Measurements from ENCODE around the gene ANKIB1.
"Not testable (repeated sequence)": the region's sequence is repeated elsewhere in the genome, so short reads cannot be mapped to it uniquely, and the experiment has no call there.

ANKIB1 gene, protein sequence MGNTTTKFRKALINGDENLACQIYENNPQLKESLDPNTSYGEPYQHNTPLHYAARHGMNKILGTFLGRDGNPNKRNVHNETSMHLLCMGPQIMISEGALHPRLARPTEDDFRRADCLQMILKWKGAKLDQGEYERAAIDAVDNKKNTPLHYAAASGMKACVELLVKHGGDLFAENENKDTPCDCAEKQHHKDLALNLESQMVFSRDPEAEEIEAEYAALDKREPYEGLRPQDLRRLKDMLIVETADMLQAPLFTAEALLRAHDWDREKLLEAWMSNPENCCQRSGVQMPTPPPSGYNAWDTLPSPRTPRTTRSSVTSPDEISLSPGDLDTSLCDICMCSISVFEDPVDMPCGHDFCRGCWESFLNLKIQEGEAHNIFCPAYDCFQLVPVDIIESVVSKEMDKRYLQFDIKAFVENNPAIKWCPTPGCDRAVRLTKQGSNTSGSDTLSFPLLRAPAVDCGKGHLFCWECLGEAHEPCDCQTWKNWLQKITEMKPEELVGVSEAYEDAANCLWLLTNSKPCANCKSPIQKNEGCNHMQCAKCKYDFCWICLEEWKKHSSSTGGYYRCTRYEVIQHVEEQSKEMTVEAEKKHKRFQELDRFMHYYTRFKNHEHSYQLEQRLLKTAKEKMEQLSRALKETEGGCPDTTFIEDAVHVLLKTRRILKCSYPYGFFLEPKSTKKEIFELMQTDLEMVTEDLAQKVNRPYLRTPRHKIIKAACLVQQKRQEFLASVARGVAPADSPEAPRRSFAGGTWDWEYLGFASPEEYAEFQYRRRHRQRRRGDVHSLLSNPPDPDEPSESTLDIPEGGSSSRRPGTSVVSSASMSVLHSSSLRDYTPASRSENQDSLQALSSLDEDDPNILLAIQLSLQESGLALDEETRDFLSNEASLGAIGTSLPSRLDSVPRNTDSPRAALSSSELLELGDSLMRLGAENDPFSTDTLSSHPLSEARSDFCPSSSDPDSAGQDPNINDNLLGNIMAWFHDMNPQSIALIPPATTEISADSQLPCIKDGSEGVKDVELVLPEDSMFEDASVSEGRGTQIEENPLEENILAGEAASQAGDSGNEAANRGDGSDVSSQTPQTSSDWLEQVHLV

GRCh38 chr7:92245487-92246359 lies at the start of gene ANKIB1, which contains the start of gene KRIT1:
Gene ANKIB1, plus strand, starts transcription at chr7:92245974. Its CDS starts 49,005 bp downstream, at chr7:92294979.
Gene KRIT1, minus strand, starts transcription at chr7:92245914. Its CDS starts 3,779 bp downstream, at chr7:92242135.
- peak; percentile 96 for DNase-seq

DNA sequence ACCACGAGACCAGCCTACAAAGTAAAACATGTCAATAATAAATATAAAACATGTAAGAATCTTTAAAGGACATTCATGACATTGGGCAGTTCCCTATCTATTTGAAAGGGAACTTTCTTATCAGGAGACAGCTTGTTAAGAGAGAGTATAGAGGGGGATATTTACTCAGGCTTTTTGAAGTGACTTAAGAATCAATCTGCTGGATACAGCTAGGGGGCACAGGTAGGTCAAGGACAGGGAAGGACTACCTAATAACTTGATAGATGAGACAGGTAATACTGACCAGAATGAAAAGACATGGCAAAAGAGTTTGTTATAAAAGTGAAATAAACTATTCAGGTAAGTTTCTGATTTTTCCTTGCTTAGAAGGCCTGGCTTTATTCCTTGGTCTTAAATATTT lies 45.0 kb upstream of the ANKIB1 start:
- DNase-seq: no peak

GRCh38 chr7:92205987-92206386 lies 39.8 kb upstream of the ANKIB1 start:
- peak; percentile 50 for DNase-seq

GRCh38 chr7:92206672-92207071 lies 39.1 kb upstream of the ANKIB1 start:
- no peak for DNase-seq

GRCh38 chr7:92221766-92222165 lies 24.0 kb upstream of the ANKIB1 start:
- no peak for DNase-seq

GRCh38 chr7:92226981-92227380 lies 18.8 kb upstream of the ANKIB1 start:
- DNase-seq: no peak

DNA sequence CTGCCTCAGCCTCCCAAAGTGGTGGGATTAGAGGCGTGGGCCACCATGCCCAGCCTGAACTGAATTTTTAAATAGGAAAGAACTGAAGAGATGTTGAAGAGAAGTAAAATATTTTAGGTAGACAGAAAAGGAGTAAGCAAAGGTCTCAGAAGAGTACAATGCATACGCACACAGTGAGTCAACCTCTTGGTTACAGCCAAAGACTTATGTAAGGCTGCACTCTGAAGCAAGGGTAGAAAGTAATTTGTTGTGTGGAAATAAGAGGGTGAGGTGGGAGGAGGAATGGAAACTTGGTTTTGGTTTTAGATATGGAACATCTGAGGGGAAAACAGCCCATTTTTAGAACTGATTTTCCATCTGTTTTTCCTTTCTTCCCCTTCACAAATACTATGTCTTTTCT lies 17.7 kb upstream of the ANKIB1 start:
- DNase-seq: no peak

DNA sequence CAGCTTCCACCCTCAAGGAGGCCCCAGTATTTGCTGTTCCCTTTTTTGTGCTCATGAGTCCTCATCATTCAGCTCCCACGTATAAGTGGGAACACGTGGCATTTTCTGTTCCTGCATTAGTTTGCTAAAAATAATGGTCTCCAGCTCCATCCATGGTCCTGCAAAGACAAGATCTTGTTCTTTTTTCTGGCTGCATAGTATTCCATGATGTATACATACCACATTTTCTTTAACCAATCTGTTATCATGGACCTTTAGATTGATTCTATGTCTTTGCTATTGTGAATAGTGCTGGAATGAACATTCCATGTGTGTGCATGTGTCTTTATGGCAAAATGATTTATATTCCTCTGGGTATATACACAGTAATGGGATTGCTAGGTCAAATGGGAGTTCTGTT lies 17.0 kb upstream of the ANKIB1 start:
- no peak for DNase-seq

DNA sequence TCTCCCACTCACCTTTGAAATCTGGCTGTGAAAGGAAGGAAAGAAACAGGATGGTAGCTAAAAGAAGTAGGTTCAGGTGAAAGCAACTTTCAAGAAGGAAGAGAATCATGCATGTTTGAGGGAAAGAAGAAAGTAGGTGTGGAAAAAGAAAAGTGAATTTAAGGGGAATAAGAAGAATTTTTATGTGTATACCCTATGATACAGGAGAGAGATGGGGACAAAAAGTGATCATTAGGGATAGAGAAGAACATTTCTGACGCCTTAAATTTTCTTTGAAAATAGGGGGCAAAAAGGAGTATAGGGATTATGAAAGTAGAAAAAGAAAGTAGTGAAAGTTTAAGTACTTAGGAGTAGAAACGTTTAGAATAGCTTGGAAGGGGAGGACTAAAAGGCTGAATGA lies 15.2 kb upstream of the ANKIB1 start:
- DNase-seq: no peak

DNA sequence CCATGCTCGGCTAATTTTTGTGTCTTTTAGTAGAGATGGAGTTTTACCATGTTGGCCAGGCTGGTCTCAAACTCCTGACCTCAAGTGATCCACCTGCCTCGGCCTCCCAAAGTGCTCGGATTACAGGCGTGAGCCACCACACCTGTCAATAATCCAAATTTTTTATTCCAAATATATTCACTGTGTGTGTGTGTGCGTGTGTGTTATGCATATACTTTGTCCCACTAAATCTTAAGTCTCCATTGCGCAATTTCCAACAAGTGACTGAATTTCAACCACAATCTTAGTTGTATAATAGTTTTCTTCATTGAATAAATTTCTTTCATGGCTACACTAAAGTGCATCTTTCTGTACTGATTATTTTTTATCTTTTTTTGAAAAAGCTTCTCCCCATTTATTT lies 2.8 kb upstream of the ANKIB1 start:
- DNase-seq: no peak

DNA sequence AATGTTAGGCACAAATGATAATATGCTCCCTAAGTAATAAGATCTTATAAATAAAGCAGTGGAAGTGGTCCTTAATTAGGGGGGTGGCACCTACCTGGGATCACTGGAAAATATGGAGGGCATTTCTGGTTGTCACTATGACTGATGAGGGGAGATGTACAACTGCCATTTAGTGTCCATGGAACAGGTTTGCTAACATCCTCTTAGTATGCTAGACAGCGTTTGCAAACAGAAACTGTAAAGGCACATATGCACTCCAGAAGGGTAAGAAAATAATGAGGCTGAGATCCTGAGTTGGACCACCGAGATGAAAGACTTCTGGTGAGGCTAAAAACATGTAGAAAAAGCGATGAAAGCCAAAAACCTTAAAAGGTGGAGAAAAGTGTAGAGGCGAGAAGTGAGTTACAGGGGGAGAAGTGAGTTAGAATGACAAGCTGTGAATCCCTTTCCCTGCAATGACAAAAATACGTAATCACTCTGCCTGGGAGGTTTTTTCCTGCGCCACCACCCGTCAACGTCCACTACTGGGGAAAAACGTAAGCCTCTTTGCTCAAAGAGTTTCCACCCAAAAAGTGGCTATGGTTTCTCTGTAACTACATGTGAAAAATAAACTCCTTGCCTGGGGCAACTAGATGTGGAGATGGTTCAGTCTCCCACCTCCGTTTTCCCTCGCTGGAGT lies 827 bp upstream of the ANKIB1 start:
- DNase-seq: no peak

- DNase-seq: peak; percentile 68
Measured at GRCh38 chr7:92246360-92247101, 757 bp downstream of the ANKIB1 start.

GRCh38 chr7:92250603-92251002 lies 4.8 kb downstream of the ANKIB1 start:
- no peak for DNase-seq

DNA sequence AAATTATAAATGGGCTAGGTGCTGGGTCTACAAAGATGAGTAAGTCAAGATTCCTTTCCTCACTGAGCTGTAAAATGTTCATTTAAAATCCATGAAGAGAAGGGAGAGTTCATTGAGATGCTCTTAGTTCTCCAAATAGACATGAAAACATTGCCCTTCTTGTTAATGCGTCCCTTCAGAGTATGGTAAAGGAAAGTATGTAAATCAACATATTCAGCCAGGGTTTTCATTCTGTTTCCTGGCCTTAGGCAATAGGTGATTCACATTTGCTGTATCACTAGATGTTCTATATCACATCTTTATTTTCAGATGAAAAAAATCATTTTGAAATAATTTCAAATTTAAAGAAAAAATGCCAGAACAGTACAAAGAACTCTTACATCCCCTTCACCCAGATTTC lies 5.4 kb downstream of the ANKIB1 start:
- DNase-seq: no peak

DNA sequence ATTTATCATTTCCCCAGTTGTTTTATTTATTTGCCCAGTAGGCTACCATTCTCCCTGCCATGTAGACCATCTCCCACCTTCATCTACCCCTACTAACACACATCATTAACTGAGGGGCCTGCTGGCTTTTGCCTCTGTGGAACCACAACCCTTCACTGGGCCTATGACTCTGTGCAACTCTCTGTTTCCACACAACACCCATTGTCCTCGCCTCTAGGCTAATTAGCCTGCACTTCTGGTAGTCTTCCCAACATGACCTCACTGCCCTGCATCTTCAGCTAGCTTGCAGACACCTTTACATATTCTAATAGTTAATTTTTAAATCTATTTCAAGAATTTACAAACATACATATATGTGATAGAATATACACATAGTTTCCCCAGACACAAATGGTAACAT lies 7.5 kb downstream of the ANKIB1 start:
- DNase-seq: no peak

- DNase-seq: not testable (repeated sequence)
Measured at GRCh38 chr7:92254800-92255199, 9.0 kb downstream of the ANKIB1 start.

DNA sequence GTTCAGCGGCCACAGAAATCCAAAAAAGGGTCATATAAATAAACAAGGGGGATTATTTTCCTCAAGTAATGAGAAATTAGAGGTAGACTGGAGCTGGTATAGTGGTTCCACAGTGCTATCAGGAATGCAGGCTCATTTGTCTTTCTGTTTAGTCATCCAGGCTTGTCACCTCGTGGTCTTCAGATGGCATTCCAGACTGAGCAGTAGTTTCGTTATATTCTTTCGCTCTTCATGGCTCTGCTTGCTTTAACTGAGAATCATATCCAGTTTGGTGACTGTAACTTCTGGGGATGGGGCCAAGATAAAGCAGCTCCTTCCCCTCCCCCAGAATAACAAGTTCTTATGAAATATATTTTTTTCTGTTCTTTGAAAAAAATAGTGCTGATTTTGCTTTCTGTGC lies 9.5 kb downstream of the ANKIB1 start:
- no peak for DNase-seq

GRCh38 chr7:92259062-92259461 lies 13.3 kb downstream of the ANKIB1 start:
- no peak for DNase-seq

- DNase-seq: no peak
Measured at GRCh38 chr7:92259610-92260247, 14.0 kb downstream of the ANKIB1 start.

DNA sequence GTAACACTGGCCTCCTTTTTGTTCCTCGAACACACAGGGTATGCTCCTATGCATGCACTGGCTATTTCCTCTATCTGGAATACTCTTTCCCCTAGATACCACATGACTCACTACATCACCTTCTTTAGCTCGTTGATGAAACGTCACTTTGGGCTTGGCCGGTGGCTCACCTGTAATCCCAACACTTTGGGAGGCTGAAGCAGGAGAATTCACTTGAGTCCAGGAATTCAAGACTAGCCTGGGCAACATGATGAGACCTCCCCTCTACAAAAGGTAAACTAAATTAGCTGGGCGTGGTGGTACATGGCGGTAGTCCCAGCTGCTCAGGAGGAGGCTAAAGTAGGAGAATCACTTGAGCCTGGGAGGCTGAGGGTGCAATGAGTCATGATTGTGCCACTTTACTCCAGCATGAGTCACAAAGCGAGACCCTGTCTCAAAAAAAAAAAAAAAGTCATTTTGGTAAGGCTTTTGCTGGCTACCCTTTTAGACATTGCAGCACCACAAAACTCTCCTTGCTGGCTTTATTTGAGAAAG lies 14.5 kb downstream of the ANKIB1 start:
- peak; percentile 86 for DNase-seq

Measured in islet precursor cell (in vitro differentiated cells).